Breast epithelium (tissue), 4 donors: ENCODE results near the gene STT3B. TPM values are rescaled to one million over a fixed set of nuclear protein-coding genes. Genes with fewer than 3 reads are reported as not detected.

ENCODE experiments used
- DNase-seq, 2 donors: peaks; one replicate each; pipeline ENCODE4 v3.0.0-alpha.2; 2019; ENCODE audit warnings: low spot score in 2 of 2
- H3K27ac ChIP-seq, 2 donors: fragments of 200-600 bp; sonication (generic) in 1 of 2; one replicate each; pipeline ENCODE4 v1.5.1; 2016 to 2019; ENCODE audit warnings: mild to moderate bottlenecking in 1 of 2
- H3K27me3 ChIP-seq, 2 donors: fragments of 200-600 bp; sonication (generic) in 1 of 2; one replicate each; pipeline versions ENCODE4 v1.5.1 to v1.6.0; 2017 to 2019; ENCODE audit warnings: control low read depth in 1 of 2, mild to moderate bottlenecking in 1 of 2
- H3K36me3 ChIP-seq: fragments of 200-600 bp; one replicate; pipeline ENCODE4 v1.5.1; 2019
- H3K4me1 ChIP-seq, 2 donors: fragments of 200-600 bp; sonication (generic); one replicate each; pipeline ENCODE4 v1.5.1; 2016 to 2019; ENCODE audit warnings: control low read depth in 1 of 2
- H3K4me3 ChIP-seq, 3 donors: fragments of 200-600 bp; sonication (generic); 1 replicate in 2 of 3; 2 replicates in 1 of 3; pipeline ENCODE4 v1.5.1; 2016 to 2019; ENCODE audit warnings: mild to moderate bottlenecking in 3 of 3, moderate library complexity in 2 of 3
- H3K9me3 ChIP-seq, 2 donors: fragments of 200-600 bp; sonication (generic) in 1 of 2; one replicate each; pipeline ENCODE4 v1.5.1; 2016 to 2019; ENCODE audit warnings: control low read depth in 1 of 2
- CTCF ChIP-seq, 3 donors: fragments of 450-650 bp; IDR thresholded peaks; one replicate each; pipeline ENCODE4 v1.5.1; 2016 to 2017; ENCODE audit warnings: antibody characterized with exemption in 3 of 3, mild to moderate bottlenecking in 3 of 3, moderate library complexity in 3 of 3
- POLR2A ChIP-seq: fragments of 450-650 bp; IDR thresholded peaks from one replicate; pipeline ENCODE4 v1.6.1; 2016; ENCODE audit warnings: antibody characterized with exemption, mild to moderate bottlenecking, moderate library complexity
- POLR2AphosphoS5 ChIP-seq, 3 donors: sonication (generic); formaldehyde crosslinking; IDR thresholded peaks; one replicate each; pipeline ENCODE4 v1.6.1; 2017; ENCODE audit warnings: antibody characterized with exemption in 3 of 3
- intact Hi-C: fragments of 100-400 bp; cut with DNase I; formaldehyde crosslinking; loops from one replicate; pipeline ENCODE4 v1.15.1; 2023; ENCODE audit warnings: low total_unique reads
- total RNA-seq, 3 donors: library from RNA; depleted of rRNA; stranded (reverse); fragments of >200 nt; gene quantifications; one replicate each; pipeline ENCODE4 v1.1.0, GENCODE V29; 2016

STT3B gene
- total RNA-seq, 3 donors from 2014 or later: 93.5 to 132 (median 109) TPM

- H3K36me3 ChIP-seq: peaks cover 5% of the 10 kb centered on the region
- H3K27me3 ChIP-seq: no peaks in the 10 kb centered on the region
- no peaks in the 10 kb centered on the region for H3K9me3 ChIP-seq
- no peak overlapping the region for H3K27ac ChIP-seq
- TF ChIP-seq CTCF (IDR thresholded peaks at IDR 0.05): no peak
- TF ChIP-seq POLR2AphosphoS5 (IDR thresholded peaks at IDR 0.05): no peak
- TF ChIP-seq POLR2A: no peak
- no peaks in the 10 kb centered on the region for H3K4me1 ChIP-seq
- DNase-seq: no peak
- intact Hi-C loops: no loop called here
- H3K4me3 ChIP-seq: no peak overlapping the region
These were observed 90.0 kb downstream of the STT3B start for GRCh38 chr3:31622636-31623288.

- intact Hi-C loops: no loop called here
- H3K36me3 ChIP-seq: no peaks in the 10 kb centered on the region
- no peak overlapping the region for H3K4me3 ChIP-seq
These were observed 91.5 kb downstream of the STT3B start for GRCh38 chr3:31624083-31624709.

GRCh38 chr3:31625358-31625757, 92.6 kb downstream of the STT3B start:
- H3K27ac ChIP-seq: no peak overlapping the region
- no peaks in the 10 kb centered on the region for H3K4me1 ChIP-seq
- intact Hi-C loops: no loop called here
- H3K36me3 ChIP-seq: peaks cover 3% of the 10 kb centered on the region
- no peak overlapping the region for H3K4me3 ChIP-seq
- no peaks in the 10 kb centered on the region for H3K9me3 ChIP-seq
- DNase-seq: no peak
- TF ChIP-seq POLR2AphosphoS5 (IDR thresholded peaks at IDR 0.05): no peak
- no peak for TF ChIP-seq POLR2A
- TF ChIP-seq CTCF (IDR thresholded peaks at IDR 0.05): no peak
- H3K27me3 ChIP-seq: no peaks in the 10 kb centered on the region

More at GRCh38 chr3:31624083-31624709, 91.5 kb downstream of the STT3B start:
- DNase-seq: no peak
- Histone ChIP-seq H3K27me3 (no peaks in the 10 kb centered on the region), H3K4me1 (no peaks in the 10 kb centered on the region), H3K9me3 (no peaks in the 10 kb centered on the region), H3K27ac (no peak overlapping the region)
- TF ChIP-seq POLR2A: no peak

- Histone ChIP-seq H3K4me1 (no peaks in the 10 kb centered on the region), H3K4me3 (no peak overlapping the region), H3K9me3 (no peaks in the 10 kb centered on the region), H3K36me3 (peaks cover 3% of the 10 kb centered on the region), H3K27me3 (no peaks in the 10 kb centered on the region), H3K27ac (no peak overlapping the region)
- no peak for TF ChIP-seq POLR2AphosphoS5 (IDR thresholded peaks at IDR 0.05)
- TF ChIP-seq CTCF (IDR thresholded peaks at IDR 0.05): no peak
- TF ChIP-seq POLR2A: no peak
- DNase-seq: no peak
- intact Hi-C loops: no loop called here
These were observed 96.3 kb downstream of the STT3B start for GRCh38 chr3:31629054-31629453.

GRCh38 chr3:31634476-31634875, 101.8 kb downstream of the STT3B start:
- H3K4me1 ChIP-seq: no peaks in the 10 kb centered on the region
- H3K4me3 ChIP-seq: no peak overlapping the region
- no peaks in the 10 kb centered on the region for H3K27me3 ChIP-seq
- H3K36me3 ChIP-seq: peaks cover 3% of the 10 kb centered on the region
- intact Hi-C loops: no loop called here
- TF ChIP-seq POLR2A (no peak), CTCF (IDR thresholded peaks at IDR 0.05) (no peak), POLR2AphosphoS5 (IDR thresholded peaks at IDR 0.05) (no peak)
- no peak for DNase-seq
- no peaks in the 10 kb centered on the region for H3K9me3 ChIP-seq
- no peak overlapping the region for H3K27ac ChIP-seq
